MCF 10A (cell line): ENCODE data around the gene NCF4. TPM values are rescaled to one million over a fixed set of nuclear protein-coding genes. Genes with fewer than 3 reads are reported as not detected.

Experiments
- total RNA-seq: library from RNA; stranded (reverse); gene quantifications from 2 replicates; pipeline ENCODE4 v1.2.3, GENCODE V29; 2022

NCF4 gene
- total RNA-seq, 1 experiment from 2014 or later: not detected

Other genes starting within 250 kb of the NCF4 start
- not detected in 2 replicates for gene CACNG2, start 157.3 kb upstream of the NCF4 start, total RNA-seq
- 17.6 and 28.7 TPM in 2 replicates for gene IFT27, start 84.9 kb upstream of the NCF4 start, total RNA-seq
- not detected in 2 replicates for gene PVALB, start 44.0 kb upstream of the NCF4 start, total RNA-seq
- gene CSF2RB, start 52.6 kb downstream of the NCF4 start, total RNA-seq: not detected in 2 replicates
- 16.2 and 16.4 TPM in 2 replicates for gene TST, start 158.4 kb downstream of the NCF4 start, total RNA-seq
- gene MPST, start 158.7 kb downstream of the NCF4 start, total RNA-seq: 40.7 and 51.2 TPM in 2 replicates
- 11.7 and 12.8 TPM in 2 replicates for gene KCTD17, start 190.7 kb downstream of the NCF4 start, total RNA-seq
- not detected in 2 replicates for gene TMPRSS6, start 248.7 kb downstream of the NCF4 start, total RNA-seq